Measurements from ENCODE around the gene MAP7D1. TPM values are rescaled to one million over a fixed set of nuclear protein-coding genes. Genes with fewer than 3 reads are reported as not detected.

Gene MAP7D1
- total RNA-seq, 1 experiment from 2014 or later: 212 TPM

DNA sequence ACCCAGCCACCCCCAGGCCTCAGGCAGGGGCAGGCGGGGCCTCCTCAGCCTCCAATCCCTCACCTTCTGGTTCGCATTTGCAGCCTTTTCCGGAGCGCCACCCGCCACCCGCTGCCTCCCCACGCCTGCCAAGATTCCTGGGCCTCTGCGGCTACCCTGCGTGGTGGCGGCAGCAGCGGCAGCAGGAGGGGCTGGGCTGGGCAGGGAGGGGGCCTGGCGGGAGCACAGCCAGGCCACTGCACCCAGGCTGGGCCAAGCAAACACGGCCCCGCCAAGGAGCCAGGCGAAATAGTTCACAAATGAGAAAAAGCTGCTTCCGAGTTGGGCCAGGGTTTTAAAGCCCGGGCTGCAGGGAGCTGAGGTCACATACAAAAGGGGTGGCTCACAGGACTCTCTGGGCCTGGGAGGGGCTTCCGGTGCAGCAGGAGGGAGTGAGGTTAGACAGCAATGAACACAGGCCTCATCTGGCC is 40.7 kb upstream of the MAP7D1 start:
- no TSS peak for BruUV-seq (replicated peaks)
- Histone ChIP-seq H3K9me3 (ENCODE audit: control insufficient read depth, insufficient read depth, low read depth, low read length) (no peaks in the 10 kb centered on the region), H3K36me3 (ENCODE audit: control insufficient read depth, insufficient read depth, low read length) (no peaks in the 10 kb centered on the region), H3K27ac (ENCODE audit: low read length) (no peak overlapping the region), H3K4me1 (ENCODE audit: control insufficient read depth, insufficient read depth, low read length) (no peaks in the 10 kb centered on the region), H3K4me3 (ENCODE audit: low read depth in 2 of 2, low read length in 2 of 2) (no peak overlapping the region), H3K27me3 (ENCODE audit: control insufficient read depth, insufficient read depth, low read length) (no peaks in the 10 kb centered on the region)
- POLR2A ChIA-PET: no interaction called here
- no peak for DNase-seq (ENCODE audit: low read depth, low spot score)
- no peak for TF ChIP-seq TCF7L2 (IDR thresholded peaks at IDR 0.05; ENCODE audit: low read depth, low read length)
- TF ChIP-seq, protein P1, sequence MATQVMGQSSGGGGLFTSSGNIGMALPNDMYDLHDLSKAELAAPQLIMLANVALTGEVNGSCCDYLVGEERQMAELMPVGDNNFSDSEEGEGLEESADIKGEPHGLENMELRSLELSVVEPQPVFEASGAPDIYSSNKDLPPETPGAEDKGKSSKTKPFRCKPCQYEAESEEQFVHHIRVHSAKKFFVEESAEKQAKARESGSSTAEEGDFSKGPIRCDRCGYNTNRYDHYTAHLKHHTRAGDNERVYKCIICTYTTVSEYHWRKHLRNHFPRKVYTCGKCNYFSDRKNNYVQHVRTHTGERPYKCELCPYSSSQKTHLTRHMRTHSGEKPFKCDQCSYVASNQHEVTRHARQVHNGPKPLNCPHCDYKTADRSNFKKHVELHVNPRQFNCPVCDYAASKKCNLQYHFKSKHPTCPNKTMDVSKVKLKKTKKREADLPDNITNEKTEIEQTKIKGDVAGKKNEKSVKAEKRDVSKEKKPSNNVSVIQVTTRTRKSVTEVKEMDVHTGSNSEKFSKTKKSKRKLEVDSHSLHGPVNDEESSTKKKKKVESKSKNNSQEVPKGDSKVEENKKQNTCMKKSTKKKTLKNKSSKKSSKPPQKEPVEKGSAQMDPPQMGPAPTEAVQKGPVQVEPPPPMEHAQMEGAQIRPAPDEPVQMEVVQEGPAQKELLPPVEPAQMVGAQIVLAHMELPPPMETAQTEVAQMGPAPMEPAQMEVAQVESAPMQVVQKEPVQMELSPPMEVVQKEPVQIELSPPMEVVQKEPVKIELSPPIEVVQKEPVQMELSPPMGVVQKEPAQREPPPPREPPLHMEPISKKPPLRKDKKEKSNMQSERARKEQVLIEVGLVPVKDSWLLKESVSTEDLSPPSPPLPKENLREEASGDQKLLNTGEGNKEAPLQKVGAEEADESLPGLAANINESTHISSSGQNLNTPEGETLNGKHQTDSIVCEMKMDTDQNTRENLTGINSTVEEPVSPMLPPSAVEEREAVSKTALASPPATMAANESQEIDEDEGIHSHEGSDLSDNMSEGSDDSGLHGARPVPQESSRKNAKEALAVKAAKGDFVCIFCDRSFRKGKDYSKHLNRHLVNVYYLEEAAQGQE (IDR thresholded peaks at IDR 0.05; ENCODE audit: insufficient read depth in 1 of 2, low read depth in 2 of 2, low read length in 1 of 2): no peak
- TF ChIP-seq, protein P2, sequence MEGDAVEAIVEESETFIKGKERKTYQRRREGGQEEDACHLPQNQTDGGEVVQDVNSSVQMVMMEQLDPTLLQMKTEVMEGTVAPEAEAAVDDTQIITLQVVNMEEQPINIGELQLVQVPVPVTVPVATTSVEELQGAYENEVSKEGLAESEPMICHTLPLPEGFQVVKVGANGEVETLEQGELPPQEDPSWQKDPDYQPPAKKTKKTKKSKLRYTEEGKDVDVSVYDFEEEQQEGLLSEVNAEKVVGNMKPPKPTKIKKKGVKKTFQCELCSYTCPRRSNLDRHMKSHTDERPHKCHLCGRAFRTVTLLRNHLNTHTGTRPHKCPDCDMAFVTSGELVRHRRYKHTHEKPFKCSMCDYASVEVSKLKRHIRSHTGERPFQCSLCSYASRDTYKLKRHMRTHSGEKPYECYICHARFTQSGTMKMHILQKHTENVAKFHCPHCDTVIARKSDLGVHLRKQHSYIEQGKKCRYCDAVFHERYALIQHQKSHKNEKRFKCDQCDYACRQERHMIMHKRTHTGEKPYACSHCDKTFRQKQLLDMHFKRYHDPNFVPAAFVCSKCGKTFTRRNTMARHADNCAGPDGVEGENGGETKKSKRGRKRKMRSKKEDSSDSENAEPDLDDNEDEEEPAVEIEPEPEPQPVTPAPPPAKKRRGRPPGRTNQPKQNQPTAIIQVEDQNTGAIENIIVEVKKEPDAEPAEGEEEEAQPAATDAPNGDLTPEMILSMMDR (IDR thresholded peaks at IDR 0.05): no peak
- TF ChIP-seq POLR2AphosphoS5 (IDR thresholded peaks at IDR 0.05; ENCODE audit: low read depth, low read length): no peak
- TF ChIP-seq SIN3A (IDR thresholded peaks at IDR 0.05; ENCODE audit: borderline replicate concordance, insufficient read depth, low read depth, low read length): no peak
- ATAC-seq: no peak
- CTCF ChIA-PET: interaction anchor here (0.6 kb wide), 1 partner anchor 113 kb away, joined by 7 read pairs; no protein-coding TSS in a partner anchor
- intact Hi-C loops (cut with micrococcal nuclease; ENCODE audit: unreplicated experiment) (no loop called here), in situ Hi-C loops (cut with HindIII; ENCODE audit: low pct_unique_long_range_greater_than_20kb, low sequenced_read_pairs) (no loop called here)

DNA sequence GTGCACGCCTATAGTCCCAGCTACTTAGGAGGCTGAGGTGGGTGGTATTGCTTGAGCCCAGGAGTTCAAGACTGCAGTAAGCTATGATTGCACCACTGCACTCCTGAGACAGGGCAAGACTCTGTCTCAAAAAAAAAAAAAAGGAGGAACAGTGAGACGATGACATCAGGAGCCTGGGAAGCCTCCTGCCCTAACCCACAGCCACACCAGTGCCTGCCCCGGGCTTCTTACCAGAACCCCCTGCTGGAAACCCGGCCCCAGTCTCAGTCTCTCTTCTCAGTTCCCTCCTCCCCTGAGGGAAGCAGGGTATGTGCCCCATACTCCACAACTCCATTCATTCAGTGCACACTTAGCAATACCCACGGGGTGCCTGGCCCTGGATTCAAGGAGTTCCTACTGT is 40.0 kb upstream of the MAP7D1 start:
- ChIA-PET CTCF (interaction anchor here (0.6 kb wide), 1 partner anchor 114 kb away, joined by 7 read pairs; no protein-coding TSS in a partner anchor), POLR2A (no interaction called here)
- ATAC-seq (no peak), DNase-seq (ENCODE audit: low read depth, low spot score) (no peak)
- no peak for TF ChIP-seq SIN3A (IDR thresholded peaks at IDR 0.05; ENCODE audit: borderline replicate concordance, insufficient read depth, low read depth, low read length)
- TF ChIP-seq, protein P2 (IDR thresholded peaks at IDR 0.05): no peak
- TF ChIP-seq, protein P1 (IDR thresholded peaks at IDR 0.05; ENCODE audit: insufficient read depth in 1 of 2, low read depth in 2 of 2, low read length in 1 of 2): no peak
- TF ChIP-seq POLR2AphosphoS5 (IDR thresholded peaks at IDR 0.05; ENCODE audit: low read depth, low read length): no peak
- TF ChIP-seq TCF7L2 (IDR thresholded peaks at IDR 0.05; ENCODE audit: low read depth, low read length): no peak
- intact Hi-C loops (cut with micrococcal nuclease; ENCODE audit: unreplicated experiment) (no loop called here), in situ Hi-C loops (cut with HindIII; ENCODE audit: low pct_unique_long_range_greater_than_20kb, low sequenced_read_pairs) (no loop called here)
- Histone ChIP-seq H3K36me3 (ENCODE audit: control insufficient read depth, insufficient read depth, low read length) (no peaks in the 10 kb centered on the region), H3K9me3 (ENCODE audit: control insufficient read depth, insufficient read depth, low read depth, low read length) (no peaks in the 10 kb centered on the region), H3K27ac (ENCODE audit: low read length) (no peak overlapping the region), H3K4me1 (ENCODE audit: control insufficient read depth, insufficient read depth, low read length) (no peaks in the 10 kb centered on the region), H3K27me3 (ENCODE audit: control insufficient read depth, insufficient read depth, low read length) (no peaks in the 10 kb centered on the region), H3K4me3 (ENCODE audit: low read depth in 2 of 2, low read length in 2 of 2) (no peak overlapping the region)
- BruUV-seq (replicated peaks): no TSS peak
